ENCODE results near the gene RRM1. TPM values are rescaled to one million over a fixed set of nuclear protein-coding genes. Genes with fewer than 3 reads are reported as not detected.

The RRM1 gene
- total and polyA plus RNA-seq, 10 of the 15 experiments (the other 5 are each of a cell fraction or from before 2014, with no cell fraction given) = 94.0 to 255 (median 148) TPM

DNA sequence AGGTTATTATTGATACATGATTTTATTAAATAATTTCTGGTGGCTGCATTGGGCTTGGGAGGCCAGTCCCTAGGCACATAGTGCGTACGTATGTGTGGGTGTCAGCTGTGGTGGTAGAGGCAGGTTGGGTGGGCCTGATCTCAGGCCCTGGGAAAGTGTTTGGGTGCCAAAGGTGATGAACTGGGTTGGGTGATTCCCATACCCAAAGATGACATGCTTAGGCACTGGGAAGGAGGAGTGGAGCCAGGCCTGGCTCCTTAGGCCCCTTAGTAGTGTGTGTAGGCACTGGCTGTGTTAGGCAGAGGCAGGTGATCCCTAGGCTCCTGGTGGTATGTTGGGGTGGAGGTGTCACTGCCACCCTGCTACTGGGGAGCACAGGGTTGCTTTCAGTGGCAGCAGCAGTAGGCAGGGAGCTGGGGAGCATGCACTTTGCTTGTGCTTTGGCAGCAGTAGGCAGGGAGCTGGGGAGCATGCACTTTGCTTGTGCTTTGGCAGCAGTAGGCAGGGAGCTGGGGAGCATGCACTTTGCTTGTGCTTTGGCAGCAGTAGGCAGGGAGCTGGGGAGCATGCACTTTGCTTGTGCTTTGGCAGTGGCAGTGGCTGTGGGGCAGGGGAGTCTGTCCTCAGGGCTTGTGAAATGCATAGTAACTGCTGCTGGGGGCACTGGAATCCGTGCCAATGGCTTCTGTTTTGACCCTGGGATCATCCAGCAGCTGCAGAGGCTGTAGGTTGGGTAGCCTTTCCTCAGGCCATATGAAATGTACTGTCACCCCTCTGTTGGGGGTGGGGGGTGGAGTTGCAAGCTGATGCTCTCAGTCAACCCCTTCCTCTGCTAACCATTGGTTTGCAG is 84.4 kb downstream of the RRM1 start:
- POLR2A ChIA-PET = no interaction called here
- no peak overlapping the region for H3K4me2 ChIP-seq (ENCODE audit: control insufficient read depth, insufficient read depth)
- SMC1A ChIA-PET (ENCODE audit: uncharacterized antibody, unreplicated experiment) = no interaction called here
- BruUV-seq (replicated peaks) = no TSS peak
- H3K27ac ChIP-seq (ENCODE audit: control insufficient read depth, insufficient read depth) = no peak overlapping the region
- no peak overlapping the region for H3K4me3 ChIP-seq
- no peaks in the 10 kb centered on the region for H3K9me3 ChIP-seq (replicated peaks; ENCODE audit: control insufficient read depth, insufficient read depth, low read length)
- no peaks in the 10 kb centered on the region for H3K79me2 ChIP-seq (ENCODE audit: control insufficient read depth, insufficient read depth, low read length)
- intact Hi-C loops (cut with micrococcal nuclease; ENCODE audit: unreplicated experiment) (no loop called here), in situ Hi-C loops (cut with MboI) (no loop called here)
- WGBS (ENCODE audit: insufficient coverage, insufficient replicate concordance, low lambda C conversion rate, missing lambda C conversion rate) = 33% methylated on average over 3 of the region's 3 CpGs
- CTCF ChIA-PET = interaction anchor here (1.1 to 3.7 kb wide), 2 partner anchors 8 to 11 kb away, joined by 3 to 26 read pairs; no protein-coding TSS in a partner anchor
- no peak overlapping the region for H3K9ac ChIP-seq (ENCODE audit: control insufficient read depth, insufficient read depth, low read length)
- H4K20me1 ChIP-seq (ENCODE audit: control insufficient read depth, insufficient read depth) = no peaks in the 10 kb centered on the region
- DNase-seq (ENCODE audit: low read depth, low spot score) (no peak), ATAC-seq (no peak), FAIRE-seq (no peak)
- RAD21 ChIA-PET (ENCODE audit: unreplicated experiment) = interaction anchor here (1.1 kb wide), 1 partner anchor 8 kb away, joined by 6 read pairs; no protein-coding TSS in a partner anchor
- TF ChIP-seq MTA2 (IDR thresholded peaks at IDR 0.05; ENCODE audit: low read depth) (no peak), CHD4 (IDR thresholded peaks at IDR 0.05) (no peak), LARP7 (IDR thresholded peaks at IDR 0.05) (no peak), SMAD1 (IDR thresholded peaks at IDR 0.05; ENCODE audit: low read depth, partially characterized antibody) (no peak), NRF1 (conservative IDR thresholded peaks at IDR 0.05; ENCODE audit: low read depth, low read length) (no peak), TCF12 (IDR thresholded peaks at IDR 0.05; ENCODE audit: low read depth, low read length) (no peak), TARDBP (IDR thresholded peaks at IDR 0.05; ENCODE audit: borderline replicate concordance) (no peak), ASH2L (IDR thresholded peaks at IDR 0.05; ENCODE audit: borderline replicate concordance, low read depth) (no peak), WRNIP1 (IDR thresholded peaks at IDR 0.05; ENCODE audit: borderline replicate concordance, low read depth, low read length) (no peak), TAF1 (IDR thresholded peaks at IDR 0.05; ENCODE audit: borderline replicate concordance, low read depth, low read length) (no peak), CBX3 (IDR thresholded peaks at IDR 0.05; ENCODE audit: borderline replicate concordance, low read depth) (no peak), GABPA (IDR thresholded peaks at IDR 0.05; ENCODE audit: low read depth) (no peak)
- TF ChIP-seq, protein P1, sequence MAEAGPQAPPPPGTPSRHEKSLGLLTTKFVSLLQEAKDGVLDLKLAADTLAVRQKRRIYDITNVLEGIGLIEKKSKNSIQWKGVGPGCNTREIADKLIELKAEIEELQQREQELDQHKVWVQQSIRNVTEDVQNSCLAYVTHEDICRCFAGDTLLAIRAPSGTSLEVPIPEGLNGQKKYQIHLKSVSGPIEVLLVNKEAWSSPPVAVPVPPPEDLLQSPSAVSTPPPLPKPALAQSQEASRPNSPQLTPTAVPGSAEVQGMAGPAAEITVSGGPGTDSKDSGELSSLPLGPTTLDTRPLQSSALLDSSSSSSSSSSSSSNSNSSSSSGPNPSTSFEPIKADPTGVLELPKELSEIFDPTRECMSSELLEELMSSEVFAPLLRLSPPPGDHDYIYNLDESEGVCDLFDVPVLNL (IDR thresholded peaks at IDR 0.05; ENCODE audit: low read depth, low read length) = no peak
- TF ChIP-seq, protein P2, sequence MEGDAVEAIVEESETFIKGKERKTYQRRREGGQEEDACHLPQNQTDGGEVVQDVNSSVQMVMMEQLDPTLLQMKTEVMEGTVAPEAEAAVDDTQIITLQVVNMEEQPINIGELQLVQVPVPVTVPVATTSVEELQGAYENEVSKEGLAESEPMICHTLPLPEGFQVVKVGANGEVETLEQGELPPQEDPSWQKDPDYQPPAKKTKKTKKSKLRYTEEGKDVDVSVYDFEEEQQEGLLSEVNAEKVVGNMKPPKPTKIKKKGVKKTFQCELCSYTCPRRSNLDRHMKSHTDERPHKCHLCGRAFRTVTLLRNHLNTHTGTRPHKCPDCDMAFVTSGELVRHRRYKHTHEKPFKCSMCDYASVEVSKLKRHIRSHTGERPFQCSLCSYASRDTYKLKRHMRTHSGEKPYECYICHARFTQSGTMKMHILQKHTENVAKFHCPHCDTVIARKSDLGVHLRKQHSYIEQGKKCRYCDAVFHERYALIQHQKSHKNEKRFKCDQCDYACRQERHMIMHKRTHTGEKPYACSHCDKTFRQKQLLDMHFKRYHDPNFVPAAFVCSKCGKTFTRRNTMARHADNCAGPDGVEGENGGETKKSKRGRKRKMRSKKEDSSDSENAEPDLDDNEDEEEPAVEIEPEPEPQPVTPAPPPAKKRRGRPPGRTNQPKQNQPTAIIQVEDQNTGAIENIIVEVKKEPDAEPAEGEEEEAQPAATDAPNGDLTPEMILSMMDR (IDR thresholded peaks at IDR 0.05 in 2 of 3, conservative IDR thresholded peaks at IDR 0.05 in 1 of 3; ENCODE audit: control insufficient read depth in 2 of 3, extremely low read depth in 1 of 3, insufficient read depth in 1 of 3, low read depth in 3 of 3, low read length in 3 of 3) = no peak
- no peaks in the 10 kb centered on the region for H3K27me3 ChIP-seq (replicated peaks in 1 of 2; ENCODE audit: control insufficient read depth in 2 of 2, insufficient read depth in 2 of 2, low read length in 1 of 2)
- no peaks in the 10 kb centered on the region for H3K4me1 ChIP-seq (ENCODE audit: control insufficient read depth, insufficient read depth, low read length)
- H3K36me3 ChIP-seq (ENCODE audit: control insufficient read depth in 2 of 2, insufficient read depth in 2 of 2, low read length in 1 of 2) = no peaks in the 10 kb centered on the region
- H2AFZ ChIP-seq (ENCODE audit: control insufficient read depth, low read depth, low read length) = no peak overlapping the region
